Neural cell (in vitro differentiated cells): ENCODE data around the gene ACIN1. TPM values are rescaled to one million over a fixed set of nuclear protein-coding genes. Genes with fewer than 3 reads are reported as not detected.
A peak's percentile ranks its signal among the peaks of the same experiment; 100 is the strongest.
"Not testable (repeated sequence)": the region's sequence is repeated elsewhere in the genome, so short reads cannot be mapped to it uniquely, and the experiment has no call there.

Experiments
- H2AFZ ChIP-seq: fragments of 200-600, 300-800 bp; sonication (generic), shearing (Covaris generic); 2 replicates; pipeline ENCODE4 v1.6.0; 2014; ENCODE audit warnings: low read depth, mild to moderate bottlenecking, antibody characterized with exemption, low read length, moderate library complexity
- H3F3A ChIP-seq: fragments of 200-600 bp; shearing (Covaris generic); 2 replicates; pipeline ENCODE4 v1.6.1; 2016; ENCODE audit warnings: mild to moderate bottlenecking, moderate library complexity, mixed read lengths, antibody characterized with exemption, low read length; ENCODE audit not compliant: insufficient read depth, poor library complexity, severe bottlenecking
- H3K27ac ChIP-seq: fragments of 200-600, 300-800 bp; sonication (generic), shearing (Covaris generic); 2 replicates; pipeline ENCODE4 v1.5.1; 2014; ENCODE audit warnings: mild to moderate bottlenecking, low read length, moderate library complexity
- H3K27me3 ChIP-seq: fragments of 300-800, 200-600 bp; sonication (generic), shearing (Covaris generic); 2 replicates; pipeline ENCODE4 v1.6.0; 2014; ENCODE audit warnings: mild to moderate bottlenecking, low read depth, low read length, moderate library complexity; ENCODE audit not compliant: insufficient read depth
- H3K36me3 ChIP-seq: fragments of 300-800, 200-600 bp; sonication (generic), shearing (Covaris generic); 2 replicates; pipeline ENCODE4 v1.5.1; 2014; ENCODE audit warnings: mild to moderate bottlenecking, antibody characterized with exemption, low read length, moderate library complexity; ENCODE audit not compliant: insufficient read depth
- H3K4me2 ChIP-seq: fragments of 300-800, 200-600 bp; sonication (generic), shearing (Covaris generic); 2 replicates; pipeline ENCODE4 v1.6.0; 2014; ENCODE audit warnings: mild to moderate bottlenecking, low read length
- H3K4me3 ChIP-seq: fragments of 300-800, 200-600 bp; sonication (generic), shearing (Covaris generic); 2 replicates; pipeline ENCODE4 v1.5.1; 2014; ENCODE audit warnings: mild to moderate bottlenecking, low read length, moderate library complexity
- H3K79me2 ChIP-seq: fragments of 200-600 bp; shearing (Covaris generic); replicated peaks from 2 replicates; pipeline ENCODE4 v1.6.0; 2014; ENCODE audit warnings: mild to moderate bottlenecking, low read length, moderate library complexity; ENCODE audit not compliant: insufficient read depth
- H3K9ac ChIP-seq: fragments of 300-800, 200-600 bp; sonication (generic), shearing (Covaris generic); 2 replicates; pipeline ENCODE4 v1.6.1; 2016; ENCODE audit warnings: mild to moderate bottlenecking, low read length, mixed read lengths
- H3K9me2 ChIP-seq: fragments of 200-600 bp; shearing (Covaris generic); 2 replicates; pipeline ENCODE4 v1.6.1; 2016; ENCODE audit warnings: mild to moderate bottlenecking, low read length, mixed read lengths; ENCODE audit not compliant: insufficient read depth
- H3K9me3 ChIP-seq: fragments of 200-600, 300-800 bp; sonication (generic), shearing (Covaris generic); 2 replicates; pipeline ENCODE4 v1.6.1; 2016; ENCODE audit warnings: mild to moderate bottlenecking, mixed run types, low read length, moderate library complexity, mixed read lengths
- H4K20me1 ChIP-seq: fragments of 200-600 bp; shearing (Covaris generic); 2 replicates; pipeline ENCODE4 v1.6.1; 2016; ENCODE audit warnings: mild to moderate bottlenecking, mixed run types; ENCODE audit not compliant: insufficient read depth
- CTCF ChIP-seq: fragments of 450-650 bp; IDR thresholded peaks from 2 replicates; pipeline ENCODE4 v1.5.1; 2014; ENCODE audit warnings: antibody characterized with exemption, mild to moderate bottlenecking, moderate library complexity; ENCODE audit not compliant: poor library complexity, severe bottlenecking
- EP300 ChIP-seq: fragments of 450-650 bp; conservative IDR thresholded peaks from 2 replicates; pipeline ENCODE4 v1.6.1; 2014; ENCODE audit warnings: antibody characterized with exemption, mild to moderate bottlenecking, moderate library complexity; ENCODE audit not compliant: poor library complexity, severe bottlenecking
- EZH2 ChIP-seq: fragments of 200-600, 300-800 bp; shearing (Covaris generic), sonication (generic); IDR thresholded peaks from 2 replicates; pipeline ENCODE4 v1.6.1; 2014; ENCODE audit warnings: antibody characterized with exemption, low read length, borderline replicate concordance, mild to moderate bottlenecking; ENCODE audit not compliant: insufficient read depth, poor library complexity, severe bottlenecking
- MXI1 ChIP-seq: fragments of 450-650 bp; conservative IDR thresholded peaks from 2 replicates; pipeline ENCODE4 v1.6.1; 2014; ENCODE audit warnings: antibody characterized with exemption, mild to moderate bottlenecking; ENCODE audit not compliant: poor library complexity, severe bottlenecking
- POLR2AphosphoS5 ChIP-seq: IDR thresholded peaks from 2 replicates; pipeline ENCODE4 v1.6.1; 2012
- RAD21 ChIP-seq: fragments of 450-650 bp; conservative IDR thresholded peaks from 2 replicates; pipeline ENCODE4 v1.6.1; 2014; ENCODE audit warnings: antibody characterized with exemption, mild to moderate bottlenecking, moderate library complexity
- REST ChIP-seq: IDR thresholded peaks from 2 replicates; pipeline ENCODE4 v1.6.1; 2012; ENCODE audit warnings: borderline replicate concordance
- SMC3 ChIP-seq: fragments of 450-650 bp; conservative IDR thresholded peaks from 2 replicates; pipeline ENCODE4 v1.6.1; 2014; ENCODE audit warnings: antibody characterized with exemption, mild to moderate bottlenecking, moderate library complexity; ENCODE audit not compliant: poor library complexity
- TAF1 ChIP-seq: IDR thresholded peaks from 2 replicates; pipeline ENCODE4 v1.6.1; 2012; ENCODE audit warnings: low read depth
- polyA plus RNA-seq: library from polyadenylated mRNA; depleted of rRNA; stranded (reverse); fragments of >200 nt; gene quantifications from 2 replicates; pipeline ENCODE4 v1.2.3, GENCODE V29; 2014

ACIN1 gene
- polyA plus RNA-seq, 1 donor from 2014 or later, result 143 TPM

GRCh38 chr14:23015618-23016017 lies 79.3 kb downstream of the ACIN1 start:
- Histone ChIP-seq H3K27ac (no peak overlapping the region), H3F3A (no peaks in the 10 kb centered on the region), H3K36me3 (no peaks in the 10 kb centered on the region), H4K20me1 (no peaks in the 10 kb centered on the region), H3K4me2 (no peak overlapping the region), H3K4me3 (no peak overlapping the region), H3K27me3 (no peaks in the 10 kb centered on the region), H3K9me2 (no peaks in the 10 kb centered on the region), H3K9ac (no peak overlapping the region), H3K9me3 (no peaks in the 10 kb centered on the region), H3K79me2 (no peaks in the 10 kb centered on the region), H2AFZ (peak overlapping the region; percentile 27)
- TF ChIP-seq EP300, result no peak
- no peak for TF ChIP-seq RAD21
- no peak for TF ChIP-seq MXI1
- no peak for TF ChIP-seq TAF1
- no peak for TF ChIP-seq REST
- TF ChIP-seq CTCF, result no peak
- no peak for TF ChIP-seq EZH2
- TF ChIP-seq POLR2AphosphoS5, result no peak
- TF ChIP-seq SMC3, result no peak

- not testable (repeated sequence) for H3K4me2 ChIP-seq, H3F3A ChIP-seq, H3K9me2 ChIP-seq, H3K9me3 ChIP-seq, H2AFZ ChIP-seq, H4K20me1 ChIP-seq, H3K36me3 ChIP-seq, H3K79me2 ChIP-seq, H3K9ac ChIP-seq, H3K4me3 ChIP-seq, H3K27me3 ChIP-seq, H3K27ac ChIP-seq
Observed at GRCh38 chr14:23013749-23014054, 81.2 kb downstream of the ACIN1 start.

- no peak overlapping the region for H3K9ac ChIP-seq
- H2AFZ ChIP-seq, result no peak overlapping the region
- H3K4me3 ChIP-seq, result no peak overlapping the region
- no peaks in the 10 kb centered on the region for H3K36me3 ChIP-seq
- no peaks in the 10 kb centered on the region for H3F3A ChIP-seq
- no peak overlapping the region for H3K4me2 ChIP-seq
- H3K9me3 ChIP-seq, result no peaks in the 10 kb centered on the region
- no peaks in the 10 kb centered on the region for H4K20me1 ChIP-seq
- peaks cover 6% of the 10 kb centered on the region for H3K79me2 ChIP-seq
- no peak for TF ChIP-seq POLR2AphosphoS5
- no peak for TF ChIP-seq MXI1
- TF ChIP-seq EP300, result no peak
- no peak for TF ChIP-seq EZH2
- TF ChIP-seq REST, result no peak
- TF ChIP-seq SMC3, result no peak
- H3K9me2 ChIP-seq, result no peaks in the 10 kb centered on the region
- H3K27ac ChIP-seq, result no peak overlapping the region
- H3K27me3 ChIP-seq, result no peaks in the 10 kb centered on the region
Observed at GRCh38 chr14:23013054-23013748, 81.7 kb downstream of the ACIN1 start.
